SK-N-SH treated with all-trans-retinoic acid at 6 μM for 48 hours (cell line): ENCODE data around the gene SEC24C.

Source experiments
- ESRRG ChIP-seq: fragments of 250-450 bp; sonication (Bioruptor Pico); IDR thresholded peaks from 2 replicates; pipeline ENCODE4 v1.6.1; 2021; ENCODE audit warnings: mild to moderate bottlenecking
- SNAI2 ChIP-seq: fragments of 250-450 bp; sonication (Bioruptor Pico); IDR thresholded peaks from 2 replicates; pipeline ENCODE4 v1.5.0; 2020; ENCODE audit warnings: mild to moderate bottlenecking, moderate library complexity
- ZFP3 ChIP-seq: fragments of 250-450 bp; sonication (Bioruptor Pico); IDR thresholded peaks from 2 replicates; pipeline ENCODE4 v1.5.0; 2020; ENCODE audit warnings: mild to moderate bottlenecking, moderate library complexity
- ZNF565 ChIP-seq: fragments of 450-650 bp; formaldehyde crosslinking; conservative IDR thresholded peaks from 2 replicates; pipeline ENCODE4 v1.5.0; 2020; ENCODE audit warnings: low read depth, mild to moderate bottlenecking, moderate library complexity
- ZNF70 ChIP-seq: fragments of 450-650 bp; formaldehyde crosslinking; IDR thresholded peaks from 2 replicates; pipeline ENCODE4 v1.5.0; 2020; ENCODE audit warnings: mild to moderate bottlenecking, moderate library complexity
- TF ChIP-seq, protein P1 (sequence below): fragments of 250-450 bp; sonication (Bioruptor Pico); IDR thresholded peaks from 2 replicates; pipeline ENCODE4 v1.8.0; 2020; ENCODE audit warnings: mild to moderate bottlenecking, moderate library complexity, borderline replicate concordance

DNA sequence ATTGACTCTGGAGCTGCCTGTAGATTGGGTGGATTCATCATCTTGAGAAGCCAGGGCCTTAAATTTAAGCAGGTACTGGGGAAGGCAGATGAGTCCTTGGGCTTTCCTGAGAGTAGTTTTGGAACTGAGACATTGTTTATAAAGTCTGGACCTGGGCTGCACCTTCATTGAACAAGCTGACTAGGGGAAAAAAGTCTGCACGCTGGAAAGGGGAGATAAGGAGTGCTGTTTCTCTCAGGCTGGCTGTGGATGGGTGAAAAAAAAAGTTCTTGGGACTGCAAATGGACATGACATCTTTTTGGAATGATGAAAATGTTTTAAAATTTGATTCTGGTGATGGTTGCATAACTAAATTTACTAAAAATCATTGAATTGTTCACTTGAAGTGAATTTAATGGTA lies 12.0 kb downstream of the SEC24C start:
- TF ChIP-seq ESRRG (CRISPR knock-in tag) (no peak), ZNF70 (no peak), ZFP3 (CRISPR knock-in tag) (no peak), ZNF565 (CRISPR knock-in tag) (no peak), SNAI2 (CRISPR knock-in tag) (no peak)
- TF ChIP-seq, protein P1, sequence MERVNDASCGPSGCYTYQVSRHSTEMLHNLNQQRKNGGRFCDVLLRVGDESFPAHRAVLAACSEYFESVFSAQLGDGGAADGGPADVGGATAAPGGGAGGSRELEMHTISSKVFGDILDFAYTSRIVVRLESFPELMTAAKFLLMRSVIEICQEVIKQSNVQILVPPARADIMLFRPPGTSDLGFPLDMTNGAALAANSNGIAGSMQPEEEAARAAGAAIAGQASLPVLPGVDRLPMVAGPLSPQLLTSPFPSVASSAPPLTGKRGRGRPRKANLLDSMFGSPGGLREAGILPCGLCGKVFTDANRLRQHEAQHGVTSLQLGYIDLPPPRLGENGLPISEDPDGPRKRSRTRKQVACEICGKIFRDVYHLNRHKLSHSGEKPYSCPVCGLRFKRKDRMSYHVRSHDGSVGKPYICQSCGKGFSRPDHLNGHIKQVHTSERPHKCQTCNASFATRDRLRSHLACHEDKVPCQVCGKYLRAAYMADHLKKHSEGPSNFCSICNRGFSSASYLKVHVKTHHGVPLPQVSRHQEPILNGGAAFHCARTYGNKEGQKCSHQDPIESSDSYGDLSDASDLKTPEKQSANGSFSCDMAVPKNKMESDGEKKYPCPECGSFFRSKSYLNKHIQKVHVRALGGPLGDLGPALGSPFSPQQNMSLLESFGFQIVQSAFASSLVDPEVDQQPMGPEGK (CRISPR knock-in tag): no peak
